Islet precursor cell (in vitro differentiated cells): ENCODE results near the gene CCNQ.

Source experiments
- DNase-seq: peaks from one replicate; pipeline ENCODE4 v3.0.0-alpha.2; 2018

CCNQ gene

GRCh38 chrX:153598541-153599191 is at the start of gene CCNQ:
TSS of gene CCNQ (minus strand) at chrX:153599139. CDS start at chrX:153599073, 66 bp downstream.
- peak; percentile 57 for DNase-seq

- DNase-seq: peak; percentile 53
Measured at GRCh38 chrX:153647461-153648357, 48.8 kb upstream of the CCNQ start.

- DNase-seq: peak; percentile 89
Measured at GRCh38 chrX:153646620-153647373, 47.9 kb upstream of the CCNQ start, which contains the start of gene DUSP9. TSS of gene DUSP9 (plus strand) at chrX:153647203. CDS start at chrX:153647954, 751 bp downstream.

- peak; percentile 35 for DNase-seq
Measured at GRCh38 chrX:153645921-153646488, 47.1 kb upstream of the CCNQ start.

- no peak for DNase-seq
Measured at GRCh38 chrX:153645151-153645550, 46.2 kb upstream of the CCNQ start.

- peak; percentile 70 for DNase-seq
Measured at GRCh38 chrX:153644356-153645125, 45.6 kb upstream of the CCNQ start.

GRCh38 chrX:153643431-153644351 is 44.8 kb upstream of the CCNQ start:
- peak; percentile 53 for DNase-seq

- peak; percentile 46 for DNase-seq
Measured at GRCh38 chrX:153642655-153643430, 43.9 kb upstream of the CCNQ start.

GRCh38 chrX:153642051-153642654 is 43.2 kb upstream of the CCNQ start:
- DNase-seq: peak; percentile 56

GRCh38 chrX:153641627-153642026 is 42.7 kb upstream of the CCNQ start:
- peak; percentile 29 for DNase-seq

- DNase-seq: peak; percentile 56
Measured at GRCh38 chrX:153640736-153641575, 42.0 kb upstream of the CCNQ start.

- DNase-seq: peak; percentile 30
Measured at GRCh38 chrX:153640045-153640686, 41.2 kb upstream of the CCNQ start.

- DNase-seq: peak; percentile 33
Measured at GRCh38 chrX:153639177-153640044, 40.5 kb upstream of the CCNQ start.

- DNase-seq: peak; percentile 28
Measured at GRCh38 chrX:153638436-153639176, 39.7 kb upstream of the CCNQ start.

GRCh38 chrX:153638041-153638371 is 39.1 kb upstream of the CCNQ start:
- peak; percentile 42 for DNase-seq
